ENCODE measurements around the gene NFU1. TPM values are rescaled to one million over a fixed set of nuclear protein-coding genes. Genes with fewer than 3 reads are reported as not detected.
"Not testable (repeated sequence)": the region's sequence is repeated elsewhere in the genome, so short reads cannot be mapped to it uniquely, and the experiment has no call there.

The NFU1 gene
- polyA plus RNA-seq, 1 donor (not counting 4 experiments of a cell fraction or from before 2014, with no cell fraction given) = 53.7 TPM

DNA sequence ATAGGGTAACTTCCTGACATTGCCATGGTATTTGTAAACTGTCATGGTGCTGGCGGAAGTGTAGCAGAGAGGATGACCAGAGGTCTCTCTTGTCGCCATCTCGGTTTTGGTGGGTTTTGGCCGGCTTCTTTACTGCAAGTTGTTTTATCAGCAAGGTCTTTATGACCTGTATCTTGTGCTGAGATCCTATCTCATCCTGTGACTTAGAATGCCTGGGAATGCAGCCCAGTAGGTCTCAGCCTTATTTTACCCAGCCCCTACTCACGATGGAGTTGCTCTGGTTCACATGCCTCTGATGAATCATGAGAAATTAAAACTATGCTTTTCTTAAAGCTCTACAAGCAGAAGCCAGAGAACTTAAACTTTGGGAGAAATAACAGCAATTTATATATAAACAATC, 12.7 kb upstream of the NFU1 start:
- Histone ChIP-seq H3K4me3 (ENCODE audit: control insufficient read depth in 2 of 3, extremely low read depth in 1 of 3, insufficient read depth in 2 of 3, low read depth in 1 of 3, low read length in 3 of 3) (no peak overlapping the region), H3K9me1 (ENCODE audit: control insufficient read depth, extremely low read depth, insufficient read depth, low read length) (no peaks in the 10 kb centered on the region), H3K27me3 (ENCODE audit: control insufficient read depth, extremely low read depth, insufficient read depth, low read length) (no peaks in the 10 kb centered on the region), H3K4me2 (ENCODE audit: control insufficient read depth, extremely low read depth, insufficient read depth, low read depth, low read length) (no peak overlapping the region), H3K9me3 (ENCODE audit: control insufficient read depth, low read depth, low read length) (no peaks in the 10 kb centered on the region), H3K36me3 (ENCODE audit: control insufficient read depth in 2 of 2, extremely low read depth in 1 of 2, insufficient read depth in 2 of 2, low read length in 2 of 2) (no peaks in the 10 kb centered on the region), H3K27ac (ENCODE audit: control insufficient read depth, insufficient read depth, low read length) (no peak overlapping the region), H3K4me1 (ENCODE audit: control insufficient read depth, extremely low read depth, insufficient read depth, low read length) (no peaks in the 10 kb centered on the region), H3K9ac (ENCODE audit: control insufficient read depth, extremely low read depth, insufficient read depth, low read length) (no peak overlapping the region), H3K79me2 (ENCODE audit: control insufficient read depth, insufficient read depth, low read length) (no peaks in the 10 kb centered on the region), H2AFZ (ENCODE audit: control insufficient read depth, low read length) (no peak overlapping the region), H4K20me1 (ENCODE audit: control insufficient read depth, extremely low read depth, insufficient read depth, low read length) (no peaks in the 10 kb centered on the region)
- FAIRE-seq (no peak), DNase-seq (ENCODE audit: low read depth, low spot score) (no peak)
- dilution Hi-C loops (cut with MboI; ENCODE audit: extremely low pct_ligation_motif_present, low sequenced_read_pairs) = no loop called here
- TF ChIP-seq EZH2 (IDR thresholded peaks at IDR 0.05; ENCODE audit: low read length) = no peak
- TF ChIP-seq, protein P1, sequence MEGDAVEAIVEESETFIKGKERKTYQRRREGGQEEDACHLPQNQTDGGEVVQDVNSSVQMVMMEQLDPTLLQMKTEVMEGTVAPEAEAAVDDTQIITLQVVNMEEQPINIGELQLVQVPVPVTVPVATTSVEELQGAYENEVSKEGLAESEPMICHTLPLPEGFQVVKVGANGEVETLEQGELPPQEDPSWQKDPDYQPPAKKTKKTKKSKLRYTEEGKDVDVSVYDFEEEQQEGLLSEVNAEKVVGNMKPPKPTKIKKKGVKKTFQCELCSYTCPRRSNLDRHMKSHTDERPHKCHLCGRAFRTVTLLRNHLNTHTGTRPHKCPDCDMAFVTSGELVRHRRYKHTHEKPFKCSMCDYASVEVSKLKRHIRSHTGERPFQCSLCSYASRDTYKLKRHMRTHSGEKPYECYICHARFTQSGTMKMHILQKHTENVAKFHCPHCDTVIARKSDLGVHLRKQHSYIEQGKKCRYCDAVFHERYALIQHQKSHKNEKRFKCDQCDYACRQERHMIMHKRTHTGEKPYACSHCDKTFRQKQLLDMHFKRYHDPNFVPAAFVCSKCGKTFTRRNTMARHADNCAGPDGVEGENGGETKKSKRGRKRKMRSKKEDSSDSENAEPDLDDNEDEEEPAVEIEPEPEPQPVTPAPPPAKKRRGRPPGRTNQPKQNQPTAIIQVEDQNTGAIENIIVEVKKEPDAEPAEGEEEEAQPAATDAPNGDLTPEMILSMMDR (optimal IDR thresholded peaks at IDR 0.05 in 1 of 3, IDR thresholded peaks at IDR 0.05 in 1 of 3, conservative IDR thresholded peaks at IDR 0.05 in 1 of 3; ENCODE audit: extremely low read depth in 1 of 3, insufficient read depth in 2 of 3, low read length in 3 of 3) = no peak

GRCh38 chr2:69443673-69444072, 6.4 kb upstream of the NFU1 start:
- not testable (repeated sequence) for H3K4me3 ChIP-seq (ENCODE audit: control insufficient read depth in 2 of 3, extremely low read depth in 1 of 3, insufficient read depth in 2 of 3, low read depth in 1 of 3, low read length in 3 of 3); FAIRE-seq; H3K4me1 ChIP-seq (ENCODE audit: control insufficient read depth, extremely low read depth, insufficient read depth, low read length)

GRCh38 chr2:69439499-69439898, 2.3 kb upstream of the NFU1 start:
- H3K9me1 ChIP-seq (ENCODE audit: control insufficient read depth, extremely low read depth, insufficient read depth, low read length); FAIRE-seq; H3K4me3 ChIP-seq (ENCODE audit: control insufficient read depth in 2 of 3, extremely low read depth in 1 of 3, insufficient read depth in 2 of 3, low read depth in 1 of 3, low read length in 3 of 3); H3K27ac ChIP-seq (ENCODE audit: control insufficient read depth, insufficient read depth, low read length); H2AFZ ChIP-seq (ENCODE audit: control insufficient read depth, low read length); dilution Hi-C loops (cut with MboI; ENCODE audit: extremely low pct_ligation_motif_present, low sequenced_read_pairs); H3K9me3 ChIP-seq (ENCODE audit: control insufficient read depth, low read depth, low read length); H3K36me3 ChIP-seq (ENCODE audit: control insufficient read depth in 2 of 2, extremely low read depth in 1 of 2, insufficient read depth in 2 of 2, low read length in 2 of 2); H3K9ac ChIP-seq (ENCODE audit: control insufficient read depth, extremely low read depth, insufficient read depth, low read length); DNase-seq (ENCODE audit: low read depth, low spot score); H3K4me2 ChIP-seq (ENCODE audit: control insufficient read depth, extremely low read depth, insufficient read depth, low read depth, low read length); H4K20me1 ChIP-seq (ENCODE audit: control insufficient read depth, extremely low read depth, insufficient read depth, low read length); H3K27me3 ChIP-seq (ENCODE audit: control insufficient read depth, extremely low read depth, insufficient read depth, low read length): not testable (repeated sequence)
- Histone ChIP-seq H3K4me1 (ENCODE audit: control insufficient read depth, extremely low read depth, insufficient read depth, low read length) (peaks cover 14% of the 10 kb centered on the region), H3K79me2 (ENCODE audit: control insufficient read depth, insufficient read depth, low read length) (peaks cover 18% of the 10 kb centered on the region)

More at GRCh38 chr2:69443673-69444072, 6.4 kb upstream of the NFU1 start:
- dilution Hi-C loops (cut with MboI; ENCODE audit: extremely low pct_ligation_motif_present, low sequenced_read_pairs); H3K4me2 ChIP-seq (ENCODE audit: control insufficient read depth, extremely low read depth, insufficient read depth, low read depth, low read length); H3K9me1 ChIP-seq (ENCODE audit: control insufficient read depth, extremely low read depth, insufficient read depth, low read length); DNase-seq (ENCODE audit: low read depth, low spot score); H3K27ac ChIP-seq (ENCODE audit: control insufficient read depth, insufficient read depth, low read length); H3K27me3 ChIP-seq (ENCODE audit: control insufficient read depth, extremely low read depth, insufficient read depth, low read length); H3K36me3 ChIP-seq (ENCODE audit: control insufficient read depth in 2 of 2, extremely low read depth in 1 of 2, insufficient read depth in 2 of 2, low read length in 2 of 2); H3K79me2 ChIP-seq (ENCODE audit: control insufficient read depth, insufficient read depth, low read length); H2AFZ ChIP-seq (ENCODE audit: control insufficient read depth, low read length); H3K9me3 ChIP-seq (ENCODE audit: control insufficient read depth, low read depth, low read length); H3K9ac ChIP-seq (ENCODE audit: control insufficient read depth, extremely low read depth, insufficient read depth, low read length); H4K20me1 ChIP-seq (ENCODE audit: control insufficient read depth, extremely low read depth, insufficient read depth, low read length): not testable (repeated sequence)
